DMS114 treated with DMSO at 0.1 percent for 48 hours (cell line): ENCODE measurements around the gene SMIM43.
"Not testable (repeated sequence)": the region's sequence is repeated elsewhere in the genome, so short reads cannot be mapped to it uniquely, and the experiment has no call there.

ENCODE experiments used
- DNase-seq: peaks from one replicate; lab custom pipeline; 2025; ENCODE audit not compliant: unreplicated experiment; lab: John Stamatoyannopoulos, UW

SMIM43 gene

DNA sequence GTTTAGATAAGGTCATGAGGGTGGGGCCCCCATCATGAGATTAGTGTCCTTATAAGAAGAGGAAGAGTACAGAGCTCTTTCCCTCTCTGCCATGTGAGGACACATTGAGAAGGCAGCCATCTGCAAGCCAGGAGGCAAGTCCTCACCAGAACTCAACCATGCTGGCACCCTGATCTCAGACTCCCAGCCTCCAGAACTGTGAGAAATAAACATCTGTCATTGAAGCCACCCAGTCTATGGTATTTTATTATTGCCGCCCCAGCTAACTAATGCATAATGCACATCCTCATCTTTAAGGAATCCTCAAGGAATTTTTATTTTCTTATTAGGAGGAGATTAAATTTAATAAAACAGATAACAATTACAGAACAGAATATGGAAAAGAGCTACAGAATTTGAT is 19.4 kb upstream of the SMIM43 start:
- no peak for DNase-seq

DNA sequence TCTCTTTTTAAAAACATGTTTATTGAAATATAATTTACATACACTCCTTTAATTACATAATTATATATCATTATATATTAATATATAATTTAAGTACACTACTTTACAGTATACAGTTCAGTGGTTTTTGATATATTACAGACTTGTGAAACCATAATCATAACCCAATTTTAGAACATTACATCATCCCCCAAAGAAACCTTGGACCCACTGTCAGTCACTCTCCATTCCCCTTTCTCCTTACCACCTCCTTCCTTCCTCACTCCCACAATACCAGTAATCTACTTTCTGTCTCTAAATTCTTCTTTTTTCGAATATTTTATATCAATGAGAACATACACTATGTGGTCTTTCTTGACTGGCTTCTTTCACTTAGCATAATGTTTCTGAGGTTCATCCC is 18.2 kb upstream of the SMIM43 start:
- DNase-seq = no peak

- no peak for DNase-seq
Observed at GRCh38 chr4:121778991-121779628, 14.1 kb upstream of the SMIM43 start.

GRCh38 chr4:121777625-121778024 is 12.7 kb upstream of the SMIM43 start:
- no peak for DNase-seq

- no peak for DNase-seq
Observed at GRCh38 chr4:121776610-121777401, 11.8 kb upstream of the SMIM43 start.

DNA sequence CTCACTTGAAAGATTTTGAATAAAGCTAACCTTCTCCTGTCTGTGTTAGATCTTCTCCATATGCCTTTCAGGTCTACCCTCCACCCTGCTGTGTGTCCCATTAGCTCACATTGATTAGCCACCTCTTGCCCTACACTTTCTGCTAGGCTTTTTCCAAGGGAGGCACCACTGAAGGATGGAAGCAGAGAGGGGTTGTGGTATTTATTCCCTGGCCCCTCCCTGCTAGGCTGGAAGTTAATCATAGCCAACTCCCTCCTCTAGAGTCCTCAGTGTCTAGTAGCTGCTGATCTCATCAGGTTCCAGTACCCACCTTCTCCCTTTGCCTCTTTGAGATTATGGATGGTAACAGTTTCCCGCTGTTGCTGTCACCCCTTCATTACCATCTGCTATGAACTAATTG is 8.9 kb upstream of the SMIM43 start:
- no peak for DNase-seq

DNA sequence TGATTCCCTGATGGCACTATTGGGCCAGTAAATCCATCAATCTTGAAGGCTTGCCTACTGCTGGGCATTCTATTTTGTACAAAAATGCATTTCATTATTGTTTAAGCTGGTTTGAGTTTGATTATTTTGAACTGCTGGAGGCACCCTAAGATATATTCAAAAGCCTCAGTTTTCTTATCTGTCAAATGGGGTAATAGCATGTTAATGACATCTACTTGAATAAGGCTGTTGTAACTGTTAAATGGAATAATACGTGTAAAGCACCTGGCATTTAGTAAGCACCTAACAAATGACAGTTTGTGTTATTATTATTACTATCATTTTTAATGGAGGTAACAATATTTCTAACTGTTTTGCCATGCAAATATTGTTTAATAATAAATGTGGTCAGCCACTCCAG is 6.9 kb upstream of the SMIM43 start:
- DNase-seq = no peak

GRCh38 chr4:121769341-121769740 is 4.4 kb upstream of the SMIM43 start:
- DNase-seq = no peak

- no peak for DNase-seq
Observed at GRCh38 chr4:121767166-121767565, 2.2 kb upstream of the SMIM43 start.

DNA sequence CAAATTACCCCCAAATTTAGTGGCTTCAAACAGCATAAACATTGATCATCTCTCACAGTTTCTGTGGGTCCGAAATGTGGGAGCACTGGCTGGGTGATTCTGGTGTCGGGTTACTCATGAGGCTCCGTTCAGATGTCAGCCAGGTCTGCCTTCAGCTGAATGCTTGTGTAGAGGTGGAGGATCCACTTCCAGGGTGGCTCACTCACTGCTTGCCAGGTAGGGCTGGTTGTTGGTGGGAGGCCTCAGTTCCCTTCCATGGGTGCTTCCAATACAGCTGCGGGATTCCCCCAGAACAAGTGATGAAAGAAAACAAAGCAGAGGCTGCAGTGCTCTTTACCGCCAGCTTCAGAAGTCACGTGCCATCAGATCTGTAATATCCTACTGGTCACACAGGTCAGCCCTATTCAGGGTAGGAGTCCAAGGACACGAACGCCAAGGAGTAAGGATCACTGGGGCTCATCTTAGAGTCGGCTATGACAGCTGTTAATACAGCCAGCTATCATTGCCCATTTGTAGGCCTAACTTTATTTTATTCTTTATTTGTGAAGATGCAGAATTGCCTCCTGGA is 1.1 kb upstream of the SMIM43 start:
- no peak for DNase-seq

GRCh38 chr4:121765368-121765705 is 373 bp upstream of the SMIM43 start:
- DNase-seq = no peak

- no peak for DNase-seq
Observed at GRCh38 chr4:121764303-121764701, 662 bp downstream of the SMIM43 start.

- DNase-seq = no peak
Observed at GRCh38 chr4:121760205-121760604, 4.8 kb downstream of the SMIM43 start.

DNA sequence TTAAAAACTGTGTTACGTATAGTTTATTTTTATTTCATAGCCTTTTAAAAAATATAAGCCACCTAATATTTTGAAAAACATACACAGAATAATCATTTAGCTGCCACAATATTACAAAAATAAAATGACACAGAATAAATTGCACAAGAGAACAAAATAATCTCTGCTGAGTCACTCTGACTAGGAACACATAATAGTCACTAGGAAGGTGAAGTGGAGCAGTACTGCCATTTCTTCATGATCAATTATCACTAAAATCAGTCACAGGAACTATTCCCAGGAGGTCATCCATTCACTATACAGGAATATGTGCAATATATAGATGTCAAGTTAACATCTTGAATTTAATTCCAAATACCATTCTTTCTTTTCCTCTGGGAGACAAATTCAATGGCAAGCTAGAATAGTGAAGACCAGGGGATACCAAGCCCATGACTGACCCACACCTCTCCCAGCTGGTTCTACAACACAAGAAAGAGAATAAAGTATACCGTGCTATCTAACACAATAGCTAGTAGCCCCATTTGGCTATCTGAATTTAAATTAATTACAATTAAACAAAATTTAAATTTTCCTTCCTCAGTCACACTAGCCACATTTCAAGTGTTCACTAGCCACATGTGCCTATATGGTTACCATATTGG is 5.9 kb downstream of the SMIM43 start:
- DNase-seq = no peak

DNA sequence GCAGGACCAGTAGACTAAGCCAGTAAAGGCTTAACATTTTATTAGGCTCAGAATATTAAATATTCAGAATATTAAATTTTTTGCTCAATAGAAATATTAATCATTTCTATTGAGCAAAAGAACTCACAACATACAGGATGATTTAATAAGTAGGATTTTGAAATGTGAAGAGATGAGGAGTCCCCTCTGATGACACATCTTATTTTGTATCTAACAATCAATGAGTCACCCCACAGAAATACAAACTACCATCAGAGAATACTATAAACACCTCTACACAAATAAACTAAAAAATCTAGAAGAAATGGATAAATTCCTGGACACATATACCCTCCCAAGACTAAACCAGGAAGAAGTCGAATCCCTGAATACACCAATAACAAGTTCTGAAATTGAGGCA is 12.8 kb downstream of the SMIM43 start:
- DNase-seq = not testable (repeated sequence)

DNA sequence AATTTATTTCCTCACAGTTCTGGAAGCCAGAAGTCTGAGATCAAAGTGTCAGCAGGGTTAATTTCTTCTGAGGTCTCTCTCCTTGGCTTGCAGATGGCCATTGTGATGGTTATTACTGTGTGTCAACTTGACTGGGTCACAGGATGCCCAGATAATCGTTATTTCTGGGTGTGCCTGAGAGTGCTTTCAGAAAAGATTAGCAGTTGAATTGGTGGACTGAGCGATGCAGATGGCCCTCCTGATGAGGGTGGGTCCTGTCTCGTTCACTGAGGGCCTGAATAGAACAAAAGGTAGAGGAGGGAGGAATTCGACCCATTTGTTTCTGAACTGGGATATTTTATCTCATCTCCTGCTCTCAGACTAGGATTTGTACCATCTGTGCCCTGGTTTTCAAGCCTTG is 15.7 kb downstream of the SMIM43 start:
- no peak for DNase-seq

DNA sequence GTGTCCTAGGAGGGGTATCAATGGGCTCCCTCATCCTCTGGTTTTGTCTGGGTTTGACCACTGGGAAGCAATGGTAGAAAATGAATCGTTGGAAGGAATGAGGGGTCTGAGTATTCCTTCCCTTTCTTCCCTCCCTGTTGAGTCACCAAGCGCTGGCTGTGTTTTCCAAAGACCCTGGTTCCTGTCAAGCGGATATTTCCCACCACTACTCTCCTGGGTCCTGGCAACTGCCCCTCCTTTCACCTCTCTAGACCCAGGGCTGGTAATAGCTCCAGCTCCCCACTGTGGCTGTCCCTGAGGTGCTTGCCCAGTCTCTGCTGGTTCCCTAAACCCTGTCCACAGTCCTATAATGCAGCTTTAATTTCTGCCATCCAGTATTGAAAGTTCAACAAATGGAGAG is 22.2 kb downstream of the SMIM43 start:
- DNase-seq = no peak

DNA sequence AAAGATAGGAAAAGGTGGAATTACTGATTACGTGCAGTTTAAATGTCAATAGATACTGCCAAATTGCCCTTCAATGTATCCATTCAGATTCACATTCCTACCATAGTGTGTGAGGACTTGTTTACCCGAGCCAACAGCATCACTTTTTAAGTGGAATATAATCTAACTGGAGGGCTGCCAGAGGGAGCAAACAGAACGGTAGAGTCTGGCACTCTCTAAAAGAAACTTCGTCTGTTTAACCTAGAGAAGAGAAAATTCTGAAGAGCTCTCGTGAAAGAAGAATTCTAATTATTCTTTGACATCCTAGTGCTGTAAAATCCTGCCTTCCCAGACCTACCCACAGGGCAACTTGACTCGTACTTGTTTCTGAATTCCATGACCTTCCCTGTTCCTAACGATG is 23.2 kb downstream of the SMIM43 start:
- DNase-seq = no peak

GRCh38 chr4:121740796-121741409 is 24.1 kb downstream of the SMIM43 start:
- no peak for DNase-seq

DNA sequence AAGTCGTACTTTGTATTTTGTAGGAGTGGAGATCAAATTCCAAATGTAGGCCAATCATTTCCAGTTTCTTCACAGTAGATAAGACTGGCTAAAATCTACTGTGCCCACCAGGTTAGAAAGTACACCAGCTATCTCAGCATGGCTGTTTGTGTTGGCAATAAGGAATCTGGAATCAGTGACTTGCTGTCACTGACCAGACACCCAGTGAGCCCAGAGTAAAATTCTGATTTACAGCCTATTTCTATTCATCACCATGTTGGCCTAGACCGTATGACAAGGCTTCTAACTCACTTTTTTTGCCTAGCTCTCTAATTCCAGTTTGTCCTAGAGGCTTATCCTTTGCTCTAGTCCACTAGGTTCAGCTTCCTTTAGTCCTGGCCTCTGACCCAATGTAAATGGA is 25.4 kb downstream of the SMIM43 start:
- no peak for DNase-seq

GRCh38 chr4:121738780-121739535 is 26.0 kb downstream of the SMIM43 start:
- DNase-seq = no peak
